GM18870 (cell line): ENCODE results near the gene PCSK4.

Experiments
- ATAC-seq: cut with Tn5 transposase; IDR thresholded peaks from one replicate; pipeline ENCODE4 v1.9.1; 2021; ENCODE audit warnings: moderate library complexity; ENCODE audit not compliant: unreplicated experiment

The PCSK4 gene

DNA sequence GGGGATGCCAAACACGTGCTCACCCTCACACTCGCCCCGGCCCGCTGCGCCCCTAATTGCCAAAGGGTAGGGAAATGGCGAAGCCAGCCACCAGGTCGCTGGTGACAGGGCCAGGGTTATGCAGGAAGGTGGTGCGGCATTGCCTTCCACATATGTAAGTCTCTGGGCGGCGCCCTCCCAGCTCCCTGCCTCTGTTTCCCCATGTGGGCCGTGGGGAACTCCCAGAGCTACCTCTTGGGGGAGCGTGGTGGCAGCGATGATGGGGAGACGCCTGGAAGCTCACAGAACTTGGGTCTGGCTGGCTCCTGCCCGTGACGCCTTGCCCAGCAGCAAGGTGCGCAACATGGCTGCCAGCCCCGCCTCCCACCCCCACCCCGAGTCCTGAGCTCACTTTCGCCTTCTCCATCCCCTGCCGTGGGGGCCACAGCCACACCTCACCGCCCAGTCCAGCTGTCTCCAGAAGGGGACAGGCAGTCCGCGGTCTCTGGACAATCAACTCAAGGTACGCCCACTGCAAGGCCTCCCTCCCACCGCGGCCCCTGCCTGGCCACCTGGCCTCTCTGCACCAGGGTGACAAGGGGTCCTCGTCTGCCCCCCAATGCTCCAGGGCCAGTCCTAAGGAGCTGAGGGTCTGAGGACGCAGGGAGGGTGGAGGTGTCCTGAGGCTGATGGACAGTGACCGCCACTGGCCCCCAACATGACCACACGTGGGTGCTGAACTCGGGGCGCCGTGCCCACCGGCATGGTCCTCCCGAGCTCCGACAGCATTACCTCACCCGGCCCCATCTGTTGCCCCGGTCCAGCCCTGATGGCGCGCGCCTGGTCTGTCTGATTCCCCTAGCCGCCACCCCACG, 17.7 kb downstream of the PCSK4 start:
- ATAC-seq, result no peak

DNA sequence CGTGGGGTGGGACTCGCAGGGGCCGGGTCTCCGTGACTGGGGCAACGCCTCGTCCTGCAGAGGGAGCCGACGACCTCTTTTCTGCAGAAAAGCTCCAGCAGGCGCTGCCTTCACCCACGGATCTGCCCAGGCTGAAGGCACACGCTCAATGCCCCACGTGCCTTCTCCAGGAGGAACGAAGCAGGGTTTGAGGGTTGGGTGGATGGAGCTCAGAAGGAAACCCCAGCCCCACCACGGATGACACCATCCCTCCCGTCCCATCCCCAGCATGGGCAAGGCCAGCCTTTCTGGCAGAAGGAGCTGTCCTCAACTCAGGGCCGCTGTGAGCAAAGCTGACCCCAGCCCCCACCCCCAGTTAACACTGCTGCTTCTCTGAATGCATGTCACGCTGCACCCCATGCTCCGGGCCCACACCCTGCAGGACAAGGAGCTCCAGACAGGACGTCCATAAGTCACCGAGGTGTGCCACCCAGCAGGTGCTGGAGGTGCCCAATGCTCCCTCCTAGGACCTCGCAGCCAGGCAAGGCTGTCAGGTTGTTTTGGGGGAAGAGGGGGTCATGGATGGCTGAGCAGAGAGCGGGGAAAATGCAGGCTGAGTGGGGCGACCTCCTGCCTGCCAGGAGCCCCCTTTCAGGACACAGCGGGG, 18.5 kb downstream of the PCSK4 start:
- no peak for ATAC-seq

DNA sequence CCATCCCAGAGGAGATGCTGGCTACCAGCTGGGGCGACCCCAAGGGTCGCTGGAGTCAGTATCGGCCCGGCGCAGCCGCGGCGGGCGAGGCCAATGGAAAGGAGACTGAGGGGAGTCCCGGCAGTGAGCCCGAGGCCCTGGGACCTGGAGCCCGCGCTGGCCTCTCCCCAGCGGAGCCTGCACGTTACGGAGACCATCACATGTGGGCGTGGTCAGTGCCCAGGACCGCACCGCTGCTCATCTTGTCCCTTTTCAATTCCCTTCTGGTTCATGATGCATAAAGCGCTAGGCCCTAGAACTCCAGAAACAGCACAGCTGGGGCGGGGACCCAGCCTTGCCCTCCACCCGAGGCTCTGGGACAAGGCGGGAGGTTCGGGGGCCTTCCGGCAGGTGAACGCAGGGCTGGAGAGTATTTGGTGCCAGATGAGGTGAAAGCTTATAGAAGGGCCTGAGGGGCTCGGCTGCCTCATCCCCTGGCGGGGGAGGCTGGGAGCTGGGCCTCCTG, 19.1 kb downstream of the PCSK4 start:
- ATAC-seq, result no peak

DNA sequence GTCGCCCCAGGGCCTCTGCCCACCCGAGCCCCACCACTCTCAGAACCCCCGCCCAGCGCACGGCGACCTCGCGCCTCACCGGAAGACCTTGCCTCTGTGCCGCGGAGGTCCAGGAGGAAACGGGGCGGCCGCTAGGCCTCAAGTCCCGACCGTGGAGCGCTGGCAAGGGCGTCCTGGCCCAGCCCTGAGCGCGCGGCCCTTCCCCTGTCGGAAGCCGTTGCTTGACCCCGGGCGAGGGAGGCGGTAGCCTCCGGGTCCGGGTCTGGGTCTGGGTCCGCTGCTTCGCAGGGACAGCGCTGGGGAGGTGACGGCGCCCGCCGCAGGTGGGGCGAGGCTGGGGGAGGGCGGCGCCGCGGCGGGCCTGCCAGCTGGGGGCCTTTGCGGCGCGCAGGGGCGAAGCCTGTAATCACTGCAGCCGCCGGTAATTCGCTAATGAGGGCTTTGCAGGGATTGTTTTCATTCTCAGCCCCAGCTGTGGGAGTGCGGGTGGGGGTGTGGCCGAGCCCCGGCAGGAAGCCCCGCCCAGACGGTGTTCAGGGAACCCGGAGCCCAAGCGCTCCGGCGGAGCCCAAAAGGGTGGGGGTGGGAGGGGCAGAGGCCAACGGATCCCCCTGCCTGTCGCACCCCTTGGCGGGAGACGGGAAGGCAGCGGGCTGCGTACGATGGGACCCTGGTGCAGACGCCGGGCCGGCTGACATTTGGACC, 19.7 kb downstream of the PCSK4 start:
- ATAC-seq, result no peak

DNA sequence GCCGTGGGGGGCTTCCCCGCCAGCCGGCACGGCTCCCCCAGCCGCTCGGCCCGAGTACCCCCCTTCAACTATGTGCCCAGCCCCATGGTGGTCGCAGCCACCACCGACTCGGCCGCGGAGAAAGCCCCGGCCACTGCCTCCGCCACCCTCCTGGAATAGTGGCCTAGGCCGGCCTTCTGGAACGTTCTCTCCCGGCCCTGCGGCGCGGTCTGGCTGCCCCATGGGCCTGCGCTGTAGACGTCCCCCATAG, 20.2 kb downstream of the PCSK4 start:
- ATAC-seq, result no peak

DNA sequence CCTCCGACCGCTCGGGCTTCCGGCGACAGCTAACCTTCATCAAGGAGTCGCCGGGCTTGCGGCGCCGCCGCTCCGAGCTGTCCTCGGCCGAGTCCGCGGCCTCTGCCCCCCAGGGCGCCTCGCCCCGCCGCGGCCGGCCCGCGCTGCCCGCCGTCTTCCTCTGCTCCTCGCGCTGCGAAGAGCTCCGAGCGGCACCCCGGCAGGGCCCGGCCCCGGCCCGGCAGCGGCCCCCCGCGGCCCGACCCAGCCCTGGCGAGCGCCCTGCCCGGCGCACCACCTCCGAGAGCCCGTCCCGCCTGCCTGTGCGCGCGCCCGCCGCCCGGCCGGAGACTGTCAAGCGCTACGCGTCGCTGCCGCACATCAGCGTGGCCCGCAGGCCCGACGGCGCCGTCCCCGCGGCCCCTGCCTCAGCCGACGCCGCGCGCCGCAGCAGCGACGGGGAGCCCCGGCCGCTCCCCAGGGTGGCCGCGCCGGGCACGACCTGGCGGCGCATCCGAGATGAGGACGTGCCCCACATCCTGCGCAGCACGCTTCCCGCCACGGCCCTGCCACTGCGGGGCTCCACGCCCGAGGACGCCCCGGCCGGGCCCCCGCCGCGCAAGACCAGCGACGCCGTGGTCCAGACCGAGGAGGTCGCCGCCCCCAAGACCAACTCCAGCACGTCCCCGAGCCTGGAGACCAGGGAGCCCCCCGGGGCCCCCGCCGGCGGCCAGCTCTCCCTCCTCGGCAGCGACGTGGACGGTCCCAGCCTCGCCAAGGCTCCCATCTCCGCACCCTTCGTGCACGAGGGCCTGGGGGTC, 20.7 kb downstream of the PCSK4 start:
- no peak for ATAC-seq

DNA sequence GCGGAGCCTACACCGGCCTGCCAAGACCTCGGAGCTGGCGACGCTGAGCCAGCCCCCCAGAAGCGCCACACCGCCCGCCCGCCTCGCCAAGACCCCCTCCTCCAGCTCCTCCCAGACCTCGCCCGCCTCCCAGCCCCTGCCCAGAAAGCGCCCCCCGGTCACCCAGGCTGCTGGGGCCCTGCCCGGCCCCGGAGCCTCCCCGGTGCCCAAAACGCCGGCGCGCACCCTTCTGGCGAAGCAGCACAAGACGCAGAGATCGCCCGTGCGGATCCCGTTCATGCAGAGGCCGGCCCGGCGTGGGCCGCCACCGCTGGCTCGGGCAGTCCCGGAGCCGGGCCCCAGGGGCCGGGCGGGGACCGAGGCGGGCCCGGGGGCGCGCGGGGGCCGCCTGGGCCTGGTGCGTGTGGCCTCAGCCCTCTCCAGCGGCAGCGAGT, 21.3 kb downstream of the PCSK4 start:
- no peak for ATAC-seq

DNA sequence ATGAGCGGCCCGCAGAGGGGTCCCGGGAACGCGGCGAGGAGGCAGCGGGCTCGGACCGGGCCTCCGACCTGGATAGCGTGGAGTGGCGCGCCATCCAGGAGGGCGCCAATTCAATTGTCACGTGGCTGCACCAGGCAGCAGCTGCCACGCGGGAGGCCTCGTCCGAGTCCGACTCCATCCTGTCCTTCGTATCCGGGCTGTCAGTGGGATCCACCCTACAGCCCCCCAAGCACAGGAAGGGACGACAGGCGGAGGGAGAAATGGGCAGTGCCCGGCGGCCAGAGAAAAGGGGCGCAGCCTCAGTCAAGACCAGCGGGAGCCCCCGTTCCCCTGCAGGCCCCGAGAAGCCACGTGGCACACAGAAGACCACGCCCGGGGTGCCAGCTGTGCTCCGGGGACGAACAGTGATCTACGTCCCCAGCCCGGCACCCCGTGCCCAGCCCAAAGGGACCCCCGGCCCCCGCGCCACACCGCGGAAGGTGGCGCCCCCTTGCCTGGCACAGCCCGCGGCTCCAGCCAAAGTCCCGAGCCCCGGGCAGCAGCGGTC, 21.8 kb downstream of the PCSK4 start:
- ATAC-seq, result no peak

DNA sequence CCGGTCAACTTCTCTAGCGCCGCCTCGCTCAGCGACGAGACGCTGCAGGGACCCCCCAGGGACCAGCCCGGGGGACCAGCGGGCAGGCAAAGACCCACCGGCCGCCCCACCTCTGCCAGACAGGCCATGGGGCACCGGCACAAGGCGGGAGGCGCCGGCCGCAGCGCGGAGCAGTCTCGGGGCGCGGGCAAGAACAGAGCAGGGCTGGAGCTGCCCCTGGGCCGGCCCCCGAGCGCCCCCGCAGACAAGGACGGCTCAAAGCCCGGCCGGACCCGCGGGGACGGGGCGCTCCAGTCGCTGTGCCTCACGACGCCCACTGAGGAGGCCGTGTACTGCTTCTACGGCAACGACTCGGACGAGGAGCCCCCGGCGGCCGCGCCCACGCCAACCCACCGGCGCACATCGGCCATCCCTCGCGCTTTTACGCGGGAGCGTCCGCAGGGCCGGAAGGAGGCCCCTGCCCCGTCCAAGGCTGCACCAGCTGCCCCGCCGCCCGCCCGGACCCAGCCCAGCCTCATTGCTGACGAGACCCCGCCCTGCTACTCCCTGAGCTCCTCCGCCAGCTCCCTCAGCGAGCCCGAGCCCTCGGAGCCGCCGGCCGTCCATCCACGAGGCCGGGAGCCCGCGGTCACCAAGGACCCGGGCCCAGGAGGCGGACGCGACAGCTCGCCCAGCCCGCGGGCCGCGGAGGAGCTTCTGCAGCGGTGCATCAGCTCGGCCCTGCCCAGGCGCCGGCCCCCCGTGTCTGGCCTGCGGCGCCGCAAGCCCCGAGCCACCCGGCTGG, 22.5 kb downstream of the PCSK4 start:
- ATAC-seq, result no peak

DNA sequence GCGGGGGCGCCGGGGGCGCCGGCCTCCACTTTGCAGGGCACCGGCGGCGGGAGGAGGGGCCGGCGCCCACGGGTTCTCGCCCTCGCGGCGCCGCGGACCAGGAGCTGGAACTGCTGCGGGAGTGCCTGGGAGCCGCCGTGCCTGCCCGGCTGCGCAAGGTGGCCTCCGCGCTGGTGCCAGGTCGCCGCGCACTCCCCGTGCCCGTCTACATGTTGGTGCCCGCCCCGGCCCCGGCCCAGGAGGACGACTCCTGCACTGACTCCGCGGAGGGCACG, 23.0 kb downstream of the PCSK4 start:
- no peak for ATAC-seq

DNA sequence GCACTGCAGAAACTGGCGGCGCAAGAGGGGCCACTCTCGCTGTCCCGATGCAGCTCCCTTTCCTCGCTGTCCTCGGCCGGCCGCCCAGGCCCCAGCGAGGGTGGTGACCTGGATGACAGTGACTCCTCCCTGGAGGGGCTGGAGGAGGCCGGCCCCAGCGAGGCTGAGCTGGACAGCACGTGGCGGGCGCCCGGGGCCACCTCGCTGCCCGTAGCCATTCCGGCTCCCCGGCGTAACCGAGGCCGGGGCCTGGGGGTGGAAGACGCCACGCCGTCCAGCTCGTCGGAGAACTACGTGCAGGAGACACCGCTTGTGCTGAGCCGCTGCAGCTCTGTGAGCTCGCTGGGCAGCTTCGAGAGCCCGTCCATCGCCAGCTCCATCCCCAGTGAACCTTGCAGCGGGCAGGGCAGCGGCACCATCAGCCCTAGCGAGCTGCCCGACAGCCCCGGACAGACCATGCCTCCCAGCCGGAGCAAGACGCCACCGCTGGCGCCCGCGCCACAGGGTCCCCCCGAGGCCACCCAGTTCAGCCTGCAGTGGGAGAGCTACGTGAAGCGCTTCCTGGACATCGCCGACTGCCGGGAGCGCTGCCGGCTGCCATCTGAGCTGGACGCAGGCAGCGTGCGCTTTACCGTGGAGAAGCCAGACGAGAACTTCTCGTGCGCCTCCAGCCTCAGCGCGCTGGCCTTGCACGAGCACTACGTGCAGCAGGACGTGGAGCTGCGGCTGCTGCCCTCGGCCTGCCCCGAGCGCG, 23.5 kb downstream of the PCSK4 start:
- no peak for ATAC-seq

DNA sequence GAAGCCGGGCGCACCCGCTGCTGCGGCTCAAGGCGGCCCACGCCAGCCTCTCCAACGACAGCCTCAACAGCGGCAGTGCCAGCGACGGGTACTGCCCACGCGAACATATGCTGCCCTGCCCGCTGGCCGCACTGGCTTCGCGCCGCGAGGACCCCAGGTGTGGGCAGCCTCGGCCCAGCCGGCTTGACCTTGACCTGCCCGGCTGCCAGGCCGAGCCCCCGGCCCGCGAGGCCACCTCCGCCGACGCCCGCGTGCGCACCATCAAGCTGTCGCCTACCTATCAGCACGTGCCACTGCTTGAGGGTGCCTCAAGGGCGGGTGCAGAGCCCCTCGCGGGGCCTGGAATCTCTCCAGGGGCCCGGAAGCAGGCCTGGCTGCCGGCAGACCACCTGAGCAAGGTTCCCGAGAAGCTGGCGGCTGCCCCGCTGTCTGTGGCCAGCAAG, 24.1 kb downstream of the PCSK4 start:
- no peak for ATAC-seq

DNA sequence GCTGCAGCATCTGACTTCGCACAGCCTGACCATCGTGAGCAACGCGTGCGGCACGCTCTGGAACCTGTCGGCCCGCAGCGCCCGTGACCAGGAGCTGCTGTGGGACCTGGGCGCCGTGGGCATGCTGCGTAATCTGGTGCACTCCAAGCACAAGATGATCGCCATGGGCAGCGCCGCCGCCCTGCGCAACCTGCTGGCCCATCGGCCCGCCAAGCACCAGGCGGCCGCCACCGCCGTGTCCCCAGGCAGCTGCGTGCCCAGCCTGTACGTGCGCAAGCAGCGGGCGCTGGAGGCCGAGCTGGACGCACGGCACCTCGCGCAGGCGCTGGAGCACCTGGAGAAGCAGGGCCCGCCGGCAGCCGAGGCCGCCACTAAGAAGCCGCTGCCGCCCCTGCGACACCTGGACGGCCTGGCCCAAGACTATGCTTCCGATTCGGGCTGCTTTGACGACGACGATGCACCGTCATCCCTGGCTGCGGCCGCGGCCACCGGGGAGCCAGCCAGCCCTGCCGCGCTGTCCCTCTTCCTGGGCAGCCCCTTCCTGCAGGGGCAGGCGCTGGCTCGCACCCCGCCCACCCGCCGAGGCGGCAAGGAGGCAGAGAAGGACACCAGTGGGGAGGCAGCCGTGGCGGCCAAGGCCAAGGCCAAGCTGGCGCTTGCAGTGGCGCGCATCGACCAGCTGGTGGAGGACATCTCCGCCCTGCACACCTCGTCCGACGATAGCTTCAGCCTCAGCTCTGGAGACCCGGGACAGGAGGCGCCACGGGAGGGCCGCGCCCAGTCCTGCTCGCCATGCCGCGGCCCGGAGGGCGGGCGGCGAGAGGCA, 24.7 kb downstream of the PCSK4 start:
- ATAC-seq, result no peak

DNA sequence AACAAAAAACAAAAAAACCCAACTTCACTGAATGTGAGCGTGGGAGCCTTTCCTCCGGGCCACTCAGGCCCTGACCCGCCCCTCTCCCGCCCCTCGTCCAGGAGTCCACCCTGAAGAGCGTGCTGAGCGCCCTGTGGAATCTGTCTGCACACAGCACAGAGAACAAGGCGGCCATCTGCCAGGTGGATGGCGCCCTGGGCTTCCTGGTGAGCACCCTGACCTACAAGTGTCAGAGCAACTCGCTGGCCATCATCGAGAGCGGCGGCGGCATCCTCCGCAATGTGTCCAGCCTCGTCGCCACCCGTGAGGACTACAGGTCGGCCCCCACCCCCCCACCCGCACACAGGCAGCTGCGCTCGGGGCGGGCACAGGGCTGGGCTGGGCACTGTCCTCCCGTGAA, 28.3 kb downstream of the PCSK4 start:
- no peak for ATAC-seq

DNA sequence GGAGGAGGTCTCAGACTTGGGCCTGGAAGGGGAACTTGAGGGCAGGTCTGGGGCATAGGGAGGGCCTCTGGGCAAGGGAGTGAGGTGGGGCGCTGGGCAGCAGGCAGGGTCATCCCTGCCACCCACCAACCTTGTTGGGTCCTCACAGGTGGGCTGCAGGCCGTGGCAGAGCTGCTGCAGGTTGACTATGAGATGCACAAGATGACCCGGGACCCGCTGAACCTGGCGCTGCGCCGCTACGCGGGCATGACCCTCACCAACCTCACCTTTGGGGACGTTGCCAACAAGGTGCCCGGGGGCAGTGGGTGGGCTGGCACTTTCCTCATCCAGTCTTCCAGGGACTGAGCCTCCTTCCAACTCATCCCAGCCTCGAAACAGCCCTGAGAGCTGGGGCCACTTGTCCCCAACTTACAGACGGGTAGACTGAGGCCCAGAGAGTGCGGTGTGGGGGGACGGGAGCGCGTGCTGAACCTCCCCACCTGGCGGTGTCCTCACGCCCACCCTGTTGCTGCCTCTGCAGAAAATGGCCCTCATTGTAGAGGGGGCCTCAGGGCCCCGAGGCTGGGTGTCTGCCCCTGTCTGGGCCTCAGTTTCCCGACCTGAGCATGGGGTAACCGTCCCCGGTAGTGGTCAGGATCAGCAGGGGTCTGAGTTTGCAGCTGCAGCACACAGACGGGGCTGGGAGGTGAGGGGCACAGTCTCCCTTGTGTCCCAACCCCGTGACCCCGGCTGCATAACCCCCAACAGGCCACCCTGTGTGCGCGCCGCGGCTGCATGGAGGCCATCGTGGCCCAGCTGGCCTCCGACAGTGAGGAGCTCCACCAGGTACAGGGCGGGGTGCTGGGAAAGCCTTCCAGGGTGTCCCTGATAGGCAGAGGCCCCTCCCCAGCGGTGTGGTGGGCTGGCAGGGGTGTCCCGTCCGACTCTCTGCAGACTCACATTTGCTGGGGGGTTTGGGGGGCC, 29.8 kb downstream of the PCSK4 start:
- ATAC-seq, result no peak

DNA sequence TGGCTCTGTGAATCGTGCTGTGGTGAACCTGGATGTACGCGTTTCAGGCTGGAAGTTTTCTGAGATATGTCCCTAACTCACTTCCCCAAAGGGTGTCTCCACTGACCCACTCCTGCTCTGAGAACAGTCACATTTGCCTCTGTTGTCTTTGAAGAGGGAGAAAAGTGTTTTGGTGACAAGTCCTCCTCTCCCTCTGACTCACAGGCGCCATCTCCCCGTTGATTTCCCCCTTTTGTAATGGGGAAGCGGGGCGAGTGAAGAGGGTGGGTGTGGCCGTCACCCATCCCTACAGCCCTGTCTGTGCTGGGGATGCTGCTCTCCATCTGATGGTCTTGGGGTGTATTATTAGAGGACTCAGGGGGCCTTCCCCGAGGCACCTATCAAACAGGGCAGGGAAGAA, 30.7 kb downstream of the PCSK4 start:
- ATAC-seq, result no peak

DNA sequence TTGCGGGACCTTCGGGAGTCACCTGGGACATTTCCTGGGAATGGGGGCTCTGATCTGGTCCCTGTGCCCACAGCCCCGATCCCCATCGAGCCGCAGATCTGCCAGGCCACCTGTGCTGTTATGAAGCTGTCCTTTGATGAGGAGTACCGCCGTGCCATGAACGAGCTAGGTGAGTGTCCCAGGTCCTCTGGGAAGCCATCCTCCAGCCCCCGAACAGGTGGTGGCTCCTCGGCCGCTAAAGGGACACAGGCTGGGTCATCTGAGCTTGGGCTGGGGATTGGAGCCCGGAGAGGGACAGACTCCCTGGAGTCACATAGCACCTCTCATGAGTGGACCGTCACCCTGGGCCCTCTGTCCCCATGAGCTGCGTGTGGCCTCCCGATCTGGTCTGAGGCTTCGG, 32.3 kb downstream of the PCSK4 start:
- ATAC-seq, result no peak
